Smooth muscle cell (in vitro differentiated cells): ENCODE measurements around the gene OLFML2B. TPM values are rescaled to one million over a fixed set of nuclear protein-coding genes. Genes with fewer than 3 reads are reported as not detected.
"Not testable (repeated sequence)": the region's sequence is repeated elsewhere in the genome, so short reads cannot be mapped to it uniquely, and the experiment has no call there.

Source experiments
- DNase-seq: peaks from one replicate; lab custom pipeline; 2025; ENCODE audit not compliant: unreplicated experiment; lab: John Stamatoyannopoulos, UW
- H2AFZ ChIP-seq: fragments of 200-600 bp; sonication (generic); 2 replicates; pipeline ENCODE4 v1.6.0; 2016; ENCODE audit warnings: antibody characterized with exemption, low read depth, mild to moderate bottlenecking
- H3F3A ChIP-seq: fragments of 200-600 bp; sonication (generic); 2 replicates; pipeline ENCODE4 v1.6.0; 2017; ENCODE audit warnings: antibody characterized with exemption, low read depth
- H3K27ac ChIP-seq: fragments of 200-600 bp; sonication (generic); 2 replicates; pipeline ENCODE4 v1.5.1; 2016; ENCODE audit warnings: low read depth, mild to moderate bottlenecking
- H3K27me3 ChIP-seq: fragments of 200-600 bp; sonication (generic); 2 replicates; pipeline ENCODE4 v1.6.1; 2016; ENCODE audit warnings: low read depth, mild to moderate bottlenecking
- H3K36me3 ChIP-seq: fragments of 200-600 bp; sonication (generic); 2 replicates; pipeline ENCODE4 v1.5.1; 2016; ENCODE audit warnings: low read depth
- H3K4me1 ChIP-seq: fragments of 200-600 bp; sonication (generic); 2 replicates; pipeline ENCODE4 v1.5.1; 2016; ENCODE audit warnings: low read depth
- H3K4me2 ChIP-seq: fragments of 200-600 bp; sonication (generic); 2 replicates; pipeline ENCODE4 v1.6.0; 2016; ENCODE audit warnings: mild to moderate bottlenecking
- H3K4me3 ChIP-seq: fragments of 200-600 bp; sonication (generic); 2 replicates; pipeline ENCODE4 v1.5.1; 2016; ENCODE audit warnings: mild to moderate bottlenecking
- H3K79me2 ChIP-seq: fragments of 200-600 bp; sonication (generic); 2 replicates; pipeline ENCODE4 v1.6.0; 2016; ENCODE audit warnings: low read depth, mild to moderate bottlenecking
- H3K9ac ChIP-seq: fragments of 200-600 bp; sonication (generic); 2 replicates; pipeline ENCODE4 v1.6.0; 2016; ENCODE audit warnings: low read depth
- H3K9me3 ChIP-seq: fragments of 200-600 bp; sonication (generic); replicated peaks from 2 replicates; pipeline ENCODE4 v1.5.1; 2016; ENCODE audit warnings: low read depth
- H4K20me1 ChIP-seq: fragments of 200-600 bp; sonication (generic); 2 replicates; pipeline ENCODE4 v1.6.0; 2016; ENCODE audit warnings: low read depth
- CTCF ChIP-seq: fragments of 200-600 bp; sonication (generic); IDR thresholded peaks from 2 replicates; pipeline ENCODE4 v1.5.1; 2017; ENCODE audit warnings: borderline replicate concordance, mild to moderate bottlenecking, antibody characterized with exemption; ENCODE audit not compliant: insufficient read depth, poor library complexity, severe bottlenecking
- WGBS: methylation state at CpG from one replicate; pipeline ENCODE4 v1.1.7; 2016; ENCODE audit warnings: low lambda C conversion rate; 5-methylcytosine and 5-hydroxymethylcytosine counted together
- polyA plus RNA-seq: library from polyadenylated mRNA; unstranded; fragments of >200 nt; fragmentation: Nextera tagmentation; extraction: Ambion mirVana; gene quantifications from 2 replicates; pipeline ENCODE4 v1.2.1, GENCODE V29; 2016
- total RNA-seq: library from RNA; depleted of rRNA; stranded (reverse); fragments of >200 nt; gene quantifications from 2 replicates; pipeline ENCODE4 v1.2.3, GENCODE V29; 2014

The OLFML2B gene
- total and polyA plus RNA-seq, 2 experiments from 2014 or later, result 5.9 to 9.7 TPM

GRCh38 chr1:162067466-162067865 lies 43.8 kb upstream of the OLFML2B start:
- H3K36me3 ChIP-seq, result no peaks in the 10 kb centered on the region
- no peak overlapping the region for H2AFZ ChIP-seq
- H3K4me1 ChIP-seq, result peaks cover 24% of the 10 kb centered on the region
- no peak overlapping the region for H3K4me2 ChIP-seq
- no peak overlapping the region for H3K9ac ChIP-seq
- DNase-seq, result no peak
- no peak overlapping the region for H3K27ac ChIP-seq
- H4K20me1 ChIP-seq, result no peaks in the 10 kb centered on the region
- peaks cover 40% of the 10 kb centered on the region for H3K27me3 ChIP-seq
- no peaks in the 10 kb centered on the region for H3K9me3 ChIP-seq
- no peak overlapping the region for H3K4me3 ChIP-seq
- H3K79me2 ChIP-seq, result no peaks in the 10 kb centered on the region
- 81% methylated on average over 1 of the region's 1 CpG for WGBS
- no peaks in the 10 kb centered on the region for H3F3A ChIP-seq
- TF ChIP-seq CTCF, result no peak

- not testable (repeated sequence) for H4K20me1 ChIP-seq, H3K79me2 ChIP-seq, H3K4me3 ChIP-seq, H3F3A ChIP-seq, H3K36me3 ChIP-seq, H3K9me3 ChIP-seq, DNase-seq, H3K27ac ChIP-seq, H3K9ac ChIP-seq, H2AFZ ChIP-seq, H3K4me2 ChIP-seq
- peaks cover 35% of the 10 kb centered on the region for H3K27me3 ChIP-seq
- peaks cover 24% of the 10 kb centered on the region for H3K4me1 ChIP-seq
- WGBS, result 85% methylated on average over 4 of the region's 4 CpGs
These were observed 43.2 kb upstream of the OLFML2B start for GRCh38 chr1:162066836-162067235.

- no peaks in the 10 kb centered on the region for H3K79me2 ChIP-seq
- H3K27ac ChIP-seq, result no peak overlapping the region
- H3K4me2 ChIP-seq, result no peak overlapping the region
- no peaks in the 10 kb centered on the region for H3K9me3 ChIP-seq
- H3K4me3 ChIP-seq, result no peak overlapping the region
- H4K20me1 ChIP-seq, result no peaks in the 10 kb centered on the region
- no peak overlapping the region for H3K9ac ChIP-seq
- no peaks in the 10 kb centered on the region for H3K36me3 ChIP-seq
- 78% methylated on average over 2 of the region's 2 CpGs for WGBS
- DNase-seq, result no peak
- peaks cover 18% of the 10 kb centered on the region for H3K27me3 ChIP-seq
- no peaks in the 10 kb centered on the region for H3F3A ChIP-seq
- no peak overlapping the region for H2AFZ ChIP-seq
- H3K4me1 ChIP-seq, result peaks cover 13% of the 10 kb centered on the region
- no peak for TF ChIP-seq CTCF
These were observed 41.3 kb upstream of the OLFML2B start for GRCh38 chr1:162065016-162065415.

- TF ChIP-seq CTCF, result no peak
- Histone ChIP-seq H2AFZ (peak overlapping the region; percentile 18), H3K27me3 (peaks cover 2% of the 10 kb centered on the region), H3K9me3 (no peaks in the 10 kb centered on the region), H3K9ac (no peak overlapping the region), H3K27ac (no peak overlapping the region), H3K36me3 (no peaks in the 10 kb centered on the region), H3K4me1 (peaks cover 7% of the 10 kb centered on the region), H3K4me3 (no peak overlapping the region), H4K20me1 (no peaks in the 10 kb centered on the region), H3K79me2 (no peaks in the 10 kb centered on the region), H3F3A (no peaks in the 10 kb centered on the region), H3K4me2 (no peak overlapping the region)
- DNase-seq, result no peak
- WGBS, result 36% methylated on average over 4 of the region's 4 CpGs
These were observed 38.9 kb upstream of the OLFML2B start for GRCh38 chr1:162062542-162063015.
